Testis (tissue), 3 donors: ENCODE results near the gene MYOG. TPM values are rescaled to one million over a fixed set of nuclear protein-coding genes. Genes with fewer than 3 reads are reported as not detected.
A peak's percentile ranks its signal among the peaks of the same experiment; 100 is the strongest.

Experiments used
- DNase-seq: peaks from one replicate; pipeline ENCODE4 v3.0.0-alpha.2; 2019
- H3K27ac ChIP-seq, 2 donors: fragments of 200-600 bp; sonication (generic); one replicate each; pipeline ENCODE4 v1.5.1; 2019
- H3K27me3 ChIP-seq: fragments of 200-600 bp; sonication (generic); one replicate; pipeline ENCODE4 v1.5.1; 2019
- H3K36me3 ChIP-seq: fragments of 200-600 bp; sonication (generic); one replicate; pipeline ENCODE4 v1.5.1; 2017; ENCODE audit warnings: low read depth; ENCODE audit errors: missing control alignments
- H3K4me1 ChIP-seq: fragments of 200-600 bp; sonication (generic); one replicate; pipeline ENCODE4 v1.5.1; 2019
- H3K4me3 ChIP-seq, 2 donors: fragments of 200-600 bp; sonication (generic); one replicate each; pipeline ENCODE4 v1.5.1; 2017 to 2019
- H3K9me3 ChIP-seq: fragments of 200-600 bp; sonication (generic); one replicate; pipeline ENCODE4 v1.5.1; 2017
- CTCF ChIP-seq, 3 experiments: fragments of 450-650 bp in 2 of 3; fragments of 200-600 bp in 1 of 3; sonication (generic) in 1 of 3; IDR thresholded peaks; one replicate each; pipeline ENCODE4 v1.5.1; 2016 to 2019; ENCODE audit warnings: antibody characterized with exemption in 3 of 3, mild to moderate bottlenecking in 2 of 3, moderate library complexity in 1 of 3
- POLR2A ChIP-seq: fragments of 450-650 bp; IDR thresholded peaks from one replicate; pipeline ENCODE4 v1.6.1; 2017; ENCODE audit warnings: antibody characterized with exemption, mild to moderate bottlenecking, moderate library complexity
- WGBS, 2 donors: methylation state at CpG; one replicate each; pipeline ENCODE4 v1.1.5; 2018; 5-methylcytosine and 5-hydroxymethylcytosine counted together
- intact Hi-C: fragments of 100-400 bp; cut with DNase I; formaldehyde crosslinking; loops from one replicate; pipeline ENCODE4 v1.15.1; 2023; ENCODE audit warnings: low total_unique reads
- polyA plus RNA-seq: library from polyadenylated mRNA; stranded (reverse); fragments of 350-450 nt; fragmentation: Illumina TruSeq; extraction: RNeasy Lipid Tissue Mini Kit (QIAGEN cat#74804); gene quantifications from one replicate; pipeline ENCODE4 v1.2.3, GENCODE V29; 2014; ENCODE audit warnings: low read depth, low replicate concordance; ENCODE audit not compliant: insufficient read depth
- total RNA-seq, 2 donors: library from RNA; depleted of rRNA; stranded (reverse); fragments of >200 nt; gene quantifications; one replicate each; pipeline ENCODE4 v1.2.3, GENCODE V29; 2016

Gene MYOG
- total and polyA plus RNA-seq, 3 donors from 2014 or later = 0.25 to 1.2 (median 0.47) TPM

GRCh38 chr1:203100516-203100869 lies 14.7 kb upstream of the MYOG start:
- Histone ChIP-seq H3K27ac (peak overlapping the region; percentile 16 to 76), H3K9me3 (no peaks in the 10 kb centered on the region), H3K4me3 (no peak overlapping the region), H3K4me1 (peaks cover 8% of the 10 kb centered on the region), H3K27me3 (no peaks in the 10 kb centered on the region), H3K36me3 (no peaks in the 10 kb centered on the region)
- intact Hi-C loops = no loop called here
- DNase-seq = no peak
- TF ChIP-seq CTCF (IDR thresholded peaks at IDR 0.05) (no peak), POLR2A (no peak)

GRCh38 chr1:203099805-203100515 lies 14.1 kb upstream of the MYOG start:
- no peak for TF ChIP-seq CTCF (IDR thresholded peaks at IDR 0.05)
- no peak for TF ChIP-seq POLR2A
- WGBS, 2 donors = 48 to 73% methylated on average over 7 of the region's 7 CpGs
- Histone ChIP-seq H3K27ac (peak overlapping the region; percentile 16 to 77), H3K4me3 (no peak overlapping the region), H3K4me1 (peaks cover 8% of the 10 kb centered on the region), H3K36me3 (no peaks in the 10 kb centered on the region), H3K27me3 (no peaks in the 10 kb centered on the region), H3K9me3 (no peaks in the 10 kb centered on the region)
- intact Hi-C loops = no loop called here
- peak; percentile 58 for DNase-seq

- WGBS, 2 donors = 73 to 77% methylated on average over 8 of the region's 8 CpGs
- no peaks in the 10 kb centered on the region for H3K36me3 ChIP-seq
- peak overlapping the region in 1 of 2 donors; percentile 77 for H3K27ac ChIP-seq
- DNase-seq = no peak
- no peak for TF ChIP-seq CTCF (IDR thresholded peaks at IDR 0.05)
- no peak for TF ChIP-seq POLR2A
- H3K9me3 ChIP-seq = no peaks in the 10 kb centered on the region
- H3K4me3 ChIP-seq = no peak overlapping the region
- peaks cover 8% of the 10 kb centered on the region for H3K4me1 ChIP-seq
- intact Hi-C loops = no loop called here
- H3K27me3 ChIP-seq = no peaks in the 10 kb centered on the region
These were observed 13.2 kb upstream of the MYOG start for GRCh38 chr1:203098914-203099520.

- DNase-seq = no peak
- H3K4me3 ChIP-seq = no peak overlapping the region
- intact Hi-C loops = no loop called here
- H3K36me3 ChIP-seq = no peaks in the 10 kb centered on the region
- 33 to 56% methylated on average over 1 of the region's 1 CpG for WGBS, 2 donors
- no peaks in the 10 kb centered on the region for H3K9me3 ChIP-seq
- H3K27ac ChIP-seq = peak overlapping the region in 1 of 2 donors; percentile 77
- H3K27me3 ChIP-seq = no peaks in the 10 kb centered on the region
- H3K4me1 ChIP-seq = peaks cover 8% of the 10 kb centered on the region
- TF ChIP-seq POLR2A (no peak), CTCF (IDR thresholded peaks at IDR 0.05) (no peak)
These were observed 12.6 kb upstream of the MYOG start for GRCh38 chr1:203098445-203098844.

- intact Hi-C loops = no loop called here
- Histone ChIP-seq H3K36me3 (no peaks in the 10 kb centered on the region), H3K27ac (no peak overlapping the region), H3K4me1 (peaks cover 6% of the 10 kb centered on the region), H3K9me3 (no peaks in the 10 kb centered on the region), H3K27me3 (no peaks in the 10 kb centered on the region), H3K4me3 (no peak overlapping the region)
- no peak for TF ChIP-seq POLR2A
- no peak for DNase-seq
- 92 to 100% methylated on average over 1 of the region's 1 CpG for WGBS, 2 donors
These were observed 11.2 kb upstream of the MYOG start for GRCh38 chr1:203097001-203097400.
